NB4 (cell line): ENCODE results near the gene HGFAC.
A peak's percentile ranks its signal among the peaks of the same experiment; 100 is the strongest.

ENCODE experiments used
- DNase-seq: peaks from one replicate; pipeline ENCODE4 v3.0.0; 2010; ENCODE audit warnings: low read depth
- H3K4me3 ChIP-seq: one replicate; pipeline ENCODE4 v1.5.1; 2011; ENCODE audit warnings: mild to moderate bottlenecking, low read depth, low read length, moderate library complexity
- CTCF ChIP-seq: IDR thresholded peaks from one replicate; pipeline ENCODE4 v1.5.1; 2012; ENCODE audit warnings: low read depth, low read length
- MAX ChIP-seq: IDR thresholded peaks from 2 replicates; pipeline ENCODE4 v1.6.1; 2011; ENCODE audit warnings: low read depth, low read length
- MYC ChIP-seq: IDR thresholded peaks from 2 replicates; pipeline ENCODE4 v1.6.1; 2011; ENCODE audit warnings: low read depth, low read length
- POLR2A ChIP-seq: IDR thresholded peaks from 2 replicates; pipeline ENCODE4 v1.6.1; 2011; ENCODE audit warnings: mild to moderate bottlenecking; ENCODE audit not compliant: insufficient read length; ENCODE audit errors: extremely low read depth

The HGFAC gene

GRCh38 chr4:3480528-3481112 lies 38.9 kb downstream of the HGFAC start:
- peak; percentile 92 for DNase-seq
- TF ChIP-seq MYC (no peak), CTCF (peak; percentile 100), MAX (0 out of 2 replicates have a peak, but pooled peaks have one; percentile 19), POLR2A (no peak)
- no peak overlapping the region for H3K4me3 ChIP-seq

GRCh38 chr4:3481113-3481531 lies 39.4 kb downstream of the HGFAC start:
- no peak for DNase-seq
- TF ChIP-seq MAX (no peak), CTCF (no peak), MYC (no peak), POLR2A (no peak)
- no peak overlapping the region for H3K4me3 ChIP-seq

- TF ChIP-seq MAX (no peak), MYC (no peak), POLR2A (no peak), CTCF (no peak)
- no peak overlapping the region for H3K4me3 ChIP-seq
- no peak for DNase-seq
Measured at GRCh38 chr4:3481783-3482393, 40.1 kb downstream of the HGFAC start.

- H3K4me3 ChIP-seq, result no peak overlapping the region
- TF ChIP-seq MAX (no peak), CTCF (no peak), POLR2A (no peak), MYC (no peak)
- no peak for DNase-seq
Measured at GRCh38 chr4:3482707-3483106, 40.9 kb downstream of the HGFAC start.

- H3K4me3 ChIP-seq, result no peak overlapping the region
- TF ChIP-seq MYC (no peak), POLR2A (no peak), CTCF (no peak), MAX (no peak)
- DNase-seq, result no peak
Measured at GRCh38 chr4:3483471-3483921, 41.7 kb downstream of the HGFAC start.
